Measurements from ENCODE around the gene AMOT.
A peak's percentile ranks its signal among the peaks of the same experiment; 100 is the strongest.

AMOT gene

GRCh38 chrX:112738347-112739033 lies 102.1 kb downstream of the AMOT start:
- DNase-seq (ENCODE audit: low read depth in 2 of 2), result peak; percentile 4 to 10

GRCh38 chrX:112736310-112736709 lies 104.3 kb downstream of the AMOT start:
- DNase-seq (ENCODE audit: low read depth in 2 of 2), result no peak

DNA sequence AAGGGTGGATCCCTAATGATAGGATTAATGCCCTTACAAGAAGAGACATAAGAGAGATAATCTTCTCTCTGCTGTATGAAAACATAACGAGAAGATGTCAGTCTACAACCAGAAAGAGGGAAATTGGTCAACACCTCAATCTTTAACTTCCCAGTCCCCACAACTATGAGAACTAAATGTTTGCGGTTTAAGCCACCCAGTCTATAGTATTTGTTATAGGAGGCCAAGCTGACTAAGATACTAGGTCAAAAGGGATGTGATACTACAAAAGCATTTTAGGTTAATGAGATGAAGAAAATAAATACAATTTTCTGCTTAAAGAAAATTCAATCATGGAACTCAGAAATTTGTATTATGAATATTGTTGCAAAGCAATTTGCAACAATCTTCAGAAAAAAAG lies 105.5 kb downstream of the AMOT start:
- no peak for DNase-seq (ENCODE audit: low read depth in 2 of 2)

DNA sequence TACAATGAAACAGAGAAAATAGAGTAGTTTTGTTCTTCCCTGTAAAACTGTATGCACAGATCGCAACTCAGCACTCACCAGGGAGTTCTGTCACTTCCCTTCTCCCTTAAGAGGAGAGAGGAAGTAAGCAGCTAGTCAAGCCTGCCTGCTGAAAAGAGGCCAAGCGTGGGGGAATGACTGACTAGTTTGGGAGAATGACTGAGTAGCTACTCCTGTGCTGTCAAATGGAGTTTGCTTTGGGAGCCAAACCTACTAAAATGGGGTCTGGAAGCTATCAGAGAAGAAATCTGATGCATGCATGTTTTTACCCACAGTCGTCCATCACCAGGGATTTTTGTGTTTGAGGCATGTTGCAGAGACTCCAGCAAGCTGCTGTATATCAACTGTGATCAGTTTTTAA lies 106.3 kb downstream of the AMOT start:
- DNase-seq (ENCODE audit: low read depth in 2 of 2), result no peak

GRCh38 chrX:112731793-112732192 lies 108.8 kb downstream of the AMOT start:
- no peak for DNase-seq (ENCODE audit: low read depth in 2 of 2)

Measured in stimulated activated CD8-positive, alpha-beta memory T cell treated with anti-CD3 and anti-CD28 coated beads, Interleukin-2, amount 100 ng/mL, for 48 hours (primary cell).